Nephron (organoid): ENCODE results near the gene XPO6.

ENCODE experiments used
- H3K27ac Mint-ChIP-seq, 3 experiments: 2 replicates each; pipeline ENCODE4 v1.8.0; 2020; ENCODE audit warnings: mixed read lengths in 3 of 3, mild to moderate bottlenecking in 2 of 3, moderate library complexity in 1 of 3
- H3K27me3 Mint-ChIP-seq: 2 replicates; pipeline ENCODE4 v1.8.0; 2021; ENCODE audit warnings: low read depth, mild to moderate bottlenecking, moderate library complexity, mixed read lengths
- H3K36me3 Mint-ChIP-seq: 2 replicates; pipeline ENCODE4 v1.8.0; 2020; ENCODE audit warnings: low read depth, mixed read lengths
- H3K4me1 Mint-ChIP-seq: 2 replicates; pipeline ENCODE4 v1.8.0; 2020; ENCODE audit warnings: mixed read lengths
- H3K4me3 Mint-ChIP-seq, 3 experiments: 2 replicates each; pipeline ENCODE4 v1.8.0; 2020; ENCODE audit warnings: mild to moderate bottlenecking in 3 of 3, mixed read lengths in 3 of 3, moderate library complexity in 2 of 3
- H3K9me3 Mint-ChIP-seq: 2 replicates; pipeline ENCODE4 v1.8.0; 2020; ENCODE audit warnings: mixed read lengths
- CTCF ChIP-seq, 3 experiments: fragments of 200-600 bp; sonication (generic); IDR thresholded peaks; one replicate each; pipeline ENCODE4 v1.5.0; 2021; ENCODE audit warnings: antibody characterized with exemption in 3 of 3; ENCODE audit not compliant: unreplicated experiment in 3 of 3

XPO6 gene

GRCh38 chr16:28186752-28187151 is 25.0 kb downstream of the XPO6 start:
- Mint-ChIP-seq H3K36me3 (peaks cover 11% of the 10 kb centered on the region), H3K27ac (no peak overlapping the region), H3K4me1 (peaks cover 32% of the 10 kb centered on the region), H3K9me3 (peaks cover 3% of the 10 kb centered on the region), H3K27me3 (no peaks in the 10 kb centered on the region), H3K4me3 (no peak overlapping the region)
- no peak for TF ChIP-seq CTCF (IDR thresholded peaks at IDR 0.05; ENCODE audit: unreplicated experiment in 3 of 3)

- H3K27ac Mint-ChIP-seq = no peak overlapping the region
- peaks cover 3% of the 10 kb centered on the region for H3K9me3 Mint-ChIP-seq
- H3K4me1 Mint-ChIP-seq = peaks cover 37% of the 10 kb centered on the region
- H3K36me3 Mint-ChIP-seq = peaks cover 14% of the 10 kb centered on the region
- TF ChIP-seq CTCF (IDR thresholded peaks at IDR 0.05; ENCODE audit: unreplicated experiment in 3 of 3) = no peak
- H3K4me3 Mint-ChIP-seq = no peak overlapping the region
- H3K27me3 Mint-ChIP-seq = no peaks in the 10 kb centered on the region
Observed at GRCh38 chr16:28185696-28186095, 26.1 kb downstream of the XPO6 start.

GRCh38 chr16:28184625-28185024 is 27.1 kb downstream of the XPO6 start:
- TF ChIP-seq CTCF (IDR thresholded peaks at IDR 0.05; ENCODE audit: unreplicated experiment in 3 of 3) = no peak
- no peaks in the 10 kb centered on the region for H3K27me3 Mint-ChIP-seq
- H3K27ac Mint-ChIP-seq = no peak overlapping the region
- no peak overlapping the region for H3K4me3 Mint-ChIP-seq
- peaks cover 3% of the 10 kb centered on the region for H3K9me3 Mint-ChIP-seq
- H3K4me1 Mint-ChIP-seq = peaks cover 40% of the 10 kb centered on the region
- H3K36me3 Mint-ChIP-seq = peaks cover 16% of the 10 kb centered on the region

GRCh38 chr16:28183930-28184329 is 27.8 kb downstream of the XPO6 start:
- peaks cover 40% of the 10 kb centered on the region for H3K4me1 Mint-ChIP-seq
- H3K27ac Mint-ChIP-seq = peak overlapping the region in 2 of 3 experiments; percentile 87 to 88
- H3K36me3 Mint-ChIP-seq = peaks cover 18% of the 10 kb centered on the region
- no peak overlapping the region for H3K4me3 Mint-ChIP-seq
- H3K27me3 Mint-ChIP-seq = no peaks in the 10 kb centered on the region
- TF ChIP-seq CTCF (IDR thresholded peaks at IDR 0.05; ENCODE audit: unreplicated experiment in 3 of 3) = no peak
- H3K9me3 Mint-ChIP-seq = peaks cover 3% of the 10 kb centered on the region

- Mint-ChIP-seq H3K27ac (peak overlapping the region; percentile 53 to 88 (median 87)), H3K4me3 (no peak overlapping the region), H3K9me3 (peaks cover 3% of the 10 kb centered on the region), H3K36me3 (peaks cover 18% of the 10 kb centered on the region), H3K4me1 (peaks cover 40% of the 10 kb centered on the region), H3K27me3 (no peaks in the 10 kb centered on the region)
- no peak for TF ChIP-seq CTCF (IDR thresholded peaks at IDR 0.05; ENCODE audit: unreplicated experiment in 3 of 3)
Observed at GRCh38 chr16:28183484-28183883, 28.3 kb downstream of the XPO6 start.

GRCh38 chr16:28182801-28183200 is 29.0 kb downstream of the XPO6 start:
- TF ChIP-seq CTCF (IDR thresholded peaks at IDR 0.05; ENCODE audit: unreplicated experiment in 3 of 3) = no peak
- Mint-ChIP-seq H3K4me3 (no peak overlapping the region), H3K27me3 (no peaks in the 10 kb centered on the region), H3K27ac (peak overlapping the region; percentile 53 to 88 (median 87)), H3K4me1 (peaks cover 40% of the 10 kb centered on the region), H3K9me3 (peaks cover 3% of the 10 kb centered on the region), H3K36me3 (peaks cover 21% of the 10 kb centered on the region)
